ENCODE data around the gene PRSS33. TPM values are rescaled to one million over a fixed set of nuclear protein-coding genes. Genes with fewer than 3 reads are reported as not detected.

The PRSS33 gene
- total RNA-seq, 1 experiment from 2014 or later: not detected

DNA sequence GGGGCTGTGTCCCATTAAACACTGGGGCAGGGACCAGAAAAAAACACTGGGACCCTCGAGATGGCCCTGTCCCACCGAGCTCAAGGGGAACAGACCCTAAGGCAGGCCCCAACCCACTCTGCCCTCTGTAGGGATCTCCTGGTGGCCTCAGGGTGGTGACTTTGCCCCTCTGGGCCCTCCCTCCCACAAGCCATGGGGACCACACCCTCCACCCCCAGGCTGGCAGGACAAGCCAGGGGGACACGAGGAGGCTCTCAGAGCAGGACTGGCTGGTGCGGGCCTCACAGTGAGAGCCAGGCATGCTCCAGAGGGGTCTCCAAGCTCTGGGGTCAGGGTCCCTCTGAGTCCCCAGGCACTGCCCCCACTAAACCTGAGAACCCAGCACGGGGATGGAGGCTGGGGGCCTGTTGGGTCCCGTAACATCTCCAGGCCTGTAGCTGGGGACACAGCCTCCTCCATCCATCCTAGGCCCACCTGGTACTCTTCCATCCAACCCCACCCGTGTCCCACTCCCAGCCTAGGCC, 49.4 kb downstream of the PRSS33 start:
- intact Hi-C loops (cut with micrococcal nuclease; ENCODE audit: unreplicated experiment): no loop called here
- no peak overlapping the region for H3K4me3 ChIP-seq (ENCODE audit: low read depth, low read length, poor library complexity, severe bottlenecking)
- no peaks in the 10 kb centered on the region for H3K27me3 ChIP-seq (replicated peaks; ENCODE audit: insufficient read depth, low read depth, low read length, poor library complexity)
- TF ChIP-seq EZH2 (IDR thresholded peaks at IDR 0.05; ENCODE audit: borderline replicate concordance, low read depth, low read length, poor library complexity, severe bottlenecking): no peak
- ChIA-PET CTCF (no interaction called here), POLR2A (ENCODE audit: low non-redundant PET) (interaction anchor here (0.5 kb wide), 1 partner anchor 15 kb away, joined by 4 read pairs; the partner anchor contains the start of gene SRRM2)
- H3K36me3 ChIP-seq (ENCODE audit: insufficient read depth, low read length, poor library complexity, severe bottlenecking): no peaks in the 10 kb centered on the region
- H3K4me1 ChIP-seq (ENCODE audit: insufficient read depth, low read length, poor library complexity, severe bottlenecking): no peaks in the 10 kb centered on the region
- DNase-seq (ENCODE audit: low spot score): no peak
- no peak overlapping the region for H3K27ac ChIP-seq (ENCODE audit: low read depth, low read length, poor library complexity, severe bottlenecking)
- BruUV-seq (replicated peaks): no TSS peak
- no peaks in the 10 kb centered on the region for H3K9me3 ChIP-seq (ENCODE audit: low read depth, low read length, poor library complexity, severe bottlenecking)

DNA sequence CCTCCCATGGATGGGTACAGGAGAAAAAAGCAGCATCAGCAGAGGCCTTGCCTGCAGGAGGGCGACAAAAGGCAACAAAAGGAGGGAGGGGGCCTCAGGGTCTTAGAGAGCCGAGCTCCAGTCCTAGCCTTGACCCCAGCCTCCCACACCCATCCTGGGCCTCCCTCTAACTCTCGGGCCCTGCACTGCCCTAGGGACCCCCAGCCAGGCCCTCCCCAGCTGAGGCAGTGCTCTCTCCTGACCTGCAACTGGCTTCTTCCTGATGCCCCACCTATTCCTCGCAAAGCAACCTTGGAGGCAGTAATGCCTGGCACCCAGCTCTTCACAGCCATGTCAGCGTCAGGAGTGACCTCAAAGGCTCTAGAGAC, 50.1 kb downstream of the PRSS33 start:
- no peaks in the 10 kb centered on the region for H3K27me3 ChIP-seq (replicated peaks; ENCODE audit: insufficient read depth, low read depth, low read length, poor library complexity)
- no peaks in the 10 kb centered on the region for H3K4me1 ChIP-seq (ENCODE audit: insufficient read depth, low read length, poor library complexity, severe bottlenecking)
- no peak overlapping the region for H3K4me3 ChIP-seq (ENCODE audit: low read depth, low read length, poor library complexity, severe bottlenecking)
- DNase-seq (ENCODE audit: low spot score): no peak
- TF ChIP-seq, protein P1, sequence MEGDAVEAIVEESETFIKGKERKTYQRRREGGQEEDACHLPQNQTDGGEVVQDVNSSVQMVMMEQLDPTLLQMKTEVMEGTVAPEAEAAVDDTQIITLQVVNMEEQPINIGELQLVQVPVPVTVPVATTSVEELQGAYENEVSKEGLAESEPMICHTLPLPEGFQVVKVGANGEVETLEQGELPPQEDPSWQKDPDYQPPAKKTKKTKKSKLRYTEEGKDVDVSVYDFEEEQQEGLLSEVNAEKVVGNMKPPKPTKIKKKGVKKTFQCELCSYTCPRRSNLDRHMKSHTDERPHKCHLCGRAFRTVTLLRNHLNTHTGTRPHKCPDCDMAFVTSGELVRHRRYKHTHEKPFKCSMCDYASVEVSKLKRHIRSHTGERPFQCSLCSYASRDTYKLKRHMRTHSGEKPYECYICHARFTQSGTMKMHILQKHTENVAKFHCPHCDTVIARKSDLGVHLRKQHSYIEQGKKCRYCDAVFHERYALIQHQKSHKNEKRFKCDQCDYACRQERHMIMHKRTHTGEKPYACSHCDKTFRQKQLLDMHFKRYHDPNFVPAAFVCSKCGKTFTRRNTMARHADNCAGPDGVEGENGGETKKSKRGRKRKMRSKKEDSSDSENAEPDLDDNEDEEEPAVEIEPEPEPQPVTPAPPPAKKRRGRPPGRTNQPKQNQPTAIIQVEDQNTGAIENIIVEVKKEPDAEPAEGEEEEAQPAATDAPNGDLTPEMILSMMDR (conservative IDR thresholded peaks at IDR 0.05; ENCODE audit: low read depth, low read length): no peak
- no peak for TF ChIP-seq EZH2 (IDR thresholded peaks at IDR 0.05; ENCODE audit: borderline replicate concordance, low read depth, low read length, poor library complexity, severe bottlenecking)
- intact Hi-C loops (cut with micrococcal nuclease; ENCODE audit: unreplicated experiment): no loop called here
- BruUV-seq (replicated peaks): no TSS peak
- H3K9me3 ChIP-seq (ENCODE audit: low read depth, low read length, poor library complexity, severe bottlenecking): no peaks in the 10 kb centered on the region
- POLR2A ChIA-PET (ENCODE audit: low non-redundant PET): no interaction called here
- H3K36me3 ChIP-seq (ENCODE audit: insufficient read depth, low read length, poor library complexity, severe bottlenecking): no peaks in the 10 kb centered on the region
- H3K27ac ChIP-seq (ENCODE audit: low read depth, low read length, poor library complexity, severe bottlenecking): no peak overlapping the region
- CTCF ChIA-PET: no interaction called here

DNA sequence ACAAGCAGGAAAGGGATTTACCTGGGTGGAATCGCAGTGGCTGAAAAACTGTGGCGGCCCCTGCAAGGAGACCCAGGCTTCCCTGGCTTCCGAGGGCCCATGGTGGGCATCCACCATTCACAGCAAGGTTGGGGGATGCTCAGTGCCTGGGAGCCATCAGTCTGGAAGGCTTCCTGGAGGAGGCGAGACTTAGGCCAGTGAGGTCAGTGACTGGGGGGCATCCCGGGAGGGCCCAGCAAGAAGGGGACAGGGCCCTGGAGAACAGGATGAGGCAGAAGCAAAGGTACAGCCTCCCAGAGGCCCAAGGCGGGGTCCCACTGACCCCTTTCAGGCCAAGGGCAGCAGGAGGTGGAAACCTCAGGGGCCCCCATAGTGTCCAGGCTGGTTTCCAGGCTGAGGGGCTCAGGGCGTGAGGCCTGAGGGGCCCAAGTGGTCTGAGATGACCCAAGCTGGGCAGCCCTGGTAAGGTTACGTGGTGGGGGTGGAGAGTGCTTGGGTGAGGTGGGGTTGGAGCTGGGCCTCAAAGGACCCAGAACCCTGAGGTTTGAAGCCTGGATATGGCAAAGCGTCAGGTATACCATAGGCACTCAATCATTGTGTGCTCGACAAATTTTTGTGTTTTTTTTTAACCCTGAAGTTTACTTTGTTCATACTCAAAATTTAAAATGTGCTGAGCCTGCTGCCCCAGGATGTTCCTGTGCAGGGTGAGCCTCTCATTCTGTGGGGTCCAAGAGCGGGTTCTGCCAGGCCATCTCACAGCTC, 50.7 kb downstream of the PRSS33 start:
- Histone ChIP-seq H3K36me3 (ENCODE audit: insufficient read depth, low read length, poor library complexity, severe bottlenecking) (no peaks in the 10 kb centered on the region), H3K27me3 (replicated peaks; ENCODE audit: insufficient read depth, low read depth, low read length, poor library complexity) (no peaks in the 10 kb centered on the region), H3K27ac (ENCODE audit: low read depth, low read length, poor library complexity, severe bottlenecking) (no peak overlapping the region), H3K9me3 (ENCODE audit: low read depth, low read length, poor library complexity, severe bottlenecking) (no peaks in the 10 kb centered on the region), H3K4me3 (ENCODE audit: low read depth, low read length, poor library complexity, severe bottlenecking) (no peak overlapping the region), H3K4me1 (ENCODE audit: insufficient read depth, low read length, poor library complexity, severe bottlenecking) (no peaks in the 10 kb centered on the region)
- ChIA-PET CTCF (no interaction called here), POLR2A (ENCODE audit: low non-redundant PET) (no interaction called here)
- DNase-seq (ENCODE audit: low spot score): no peak
- no TSS peak for BruUV-seq (replicated peaks)
- no peak for TF ChIP-seq EZH2 (IDR thresholded peaks at IDR 0.05; ENCODE audit: borderline replicate concordance, low read depth, low read length, poor library complexity, severe bottlenecking)
- TF ChIP-seq, protein P1 (conservative IDR thresholded peaks at IDR 0.05; ENCODE audit: low read depth, low read length): no peak
- intact Hi-C loops (cut with micrococcal nuclease; ENCODE audit: unreplicated experiment): no loop called here
